ENCODE measurements around the gene ADPRH. TPM values are rescaled to one million over a fixed set of nuclear protein-coding genes. Genes with fewer than 3 reads are reported as not detected.

Gene ADPRH
- total and polyA plus RNA-seq, 2 of the 4 experiments (the other 2 are of a cell fraction): under 0.01 to 0.12 TPM

DNA sequence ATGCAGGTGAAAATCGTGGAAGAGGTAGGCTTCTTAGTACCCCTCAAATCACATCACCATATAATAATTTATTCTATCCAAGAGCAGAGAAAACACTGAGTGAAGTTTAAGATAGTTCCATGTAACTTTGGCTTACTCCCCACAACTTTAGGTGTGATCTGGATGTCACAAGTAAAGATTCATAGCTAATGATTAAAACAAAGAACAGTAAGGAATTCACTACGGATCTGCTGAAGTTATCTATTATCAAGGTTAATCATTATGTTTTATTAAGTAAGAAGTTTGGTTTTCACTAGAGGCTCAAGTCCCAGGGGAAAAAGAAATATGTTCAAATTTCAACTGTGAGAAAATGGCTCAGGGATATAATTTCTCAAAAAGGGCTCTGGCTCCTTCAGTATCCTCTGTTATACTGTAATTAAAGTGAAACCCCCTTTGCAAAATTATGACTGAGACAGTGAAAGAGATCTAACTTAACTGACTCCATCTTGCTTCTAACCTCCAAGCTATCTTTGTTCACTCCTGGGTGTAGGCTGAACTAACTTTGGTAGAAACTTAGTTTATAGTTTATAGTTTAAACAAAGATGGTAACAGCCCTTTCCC is 37.0 kb upstream of the ADPRH start:
- Histone ChIP-seq H2BK120ac (ENCODE audit: low read depth, low read length) (no peak overlapping the region), H2BK20ac (ENCODE audit: low read depth, low read length) (no peak overlapping the region), H2AFZ (replicated peaks; ENCODE audit: low read length, poor library complexity) (no peak overlapping the region), H3K27ac (ENCODE audit: insufficient read depth, low read length) (no peak overlapping the region), H2BK5ac (ENCODE audit: low read depth, low read length, poor library complexity, severe bottlenecking) (no peak overlapping the region), H3K4me1 (ENCODE audit: control insufficient read depth, insufficient read depth, low read length) (no peaks in the 10 kb centered on the region), H3K4me2 (ENCODE audit: low read depth, low read length) (no peak overlapping the region), H4K8ac (ENCODE audit: low read depth in 2 of 2, low read length in 2 of 2) (no peak overlapping the region), H3K56ac (ENCODE audit: extremely low read depth, insufficient read depth, low read length) (no peak overlapping the region), H3K14ac (replicated peaks; ENCODE audit: low read depth, low read length) (no peak overlapping the region), H3K4me3 (ENCODE audit: insufficient read depth, low read depth, low read length) (no peak overlapping the region), H2AK5ac (ENCODE audit: low read depth, low read length) (no peak overlapping the region), H4K20me1 (ENCODE audit: insufficient read depth, low read length) (no peaks in the 10 kb centered on the region), H2BK15ac (ENCODE audit: low read depth, low read length) (no peak overlapping the region), H4K91ac (ENCODE audit: insufficient read depth, low read depth, low read length) (no peak overlapping the region), H2AK9ac (replicated peaks; ENCODE audit: low read depth, low read length, poor library complexity) (no peak overlapping the region), H3K9me1 (ENCODE audit: insufficient read depth, low read length) (no peaks in the 10 kb centered on the region), H3K27me3 (ENCODE audit: control insufficient read depth, insufficient read depth, low read length) (no peaks in the 10 kb centered on the region; the same call in 1 of the 2 replicates), H3K36me3 (ENCODE audit: control insufficient read depth, insufficient read depth, low read length) (no peaks in the 10 kb centered on the region), H3K4ac (ENCODE audit: low read depth, low read length) (no peak overlapping the region), H3K23ac (ENCODE audit: low read depth, low read length) (no peak overlapping the region), H3K18ac (ENCODE audit: low read depth, low read length) (no peak overlapping the region), H3K79me1 (ENCODE audit: low read depth in 1 of 2, low read length in 2 of 2) (no peaks in the 10 kb centered on the region), H4K5ac (ENCODE audit: low read depth, low read length) (no peak overlapping the region), H3K9ac (ENCODE audit: low read depth, low read length) (no peak overlapping the region), H3K9me3 (ENCODE audit: control insufficient read depth, insufficient read depth, low read length) (no peaks in the 10 kb centered on the region)
- intact Hi-C loops (cut with micrococcal nuclease) (no loop called here), in situ Hi-C loops (cut with MboI; ENCODE audit: low sequenced_read_pairs) (no loop called here), dilution Hi-C loops (cut with HindIII; ENCODE audit: low sequenced_read_pairs, unreplicated experiment) (no loop called here)
- WGBS, 2 experiments (ENCODE audit: extremely low coverage in 2 of 2, insufficient read length in 1 of 2): no CpG with 5 or more reads among the region's 2 CpGs
- ChIA-PET POLR2A (ENCODE audit: unreplicated experiment) (no interaction called here), CTCF (no interaction called here)
- no TSS peak for BruUV-seq (replicated peaks)
- TF ChIP-seq RFX5 (IDR thresholded peaks at IDR 0.05; ENCODE audit: low read depth, low read length) (no peak), NFE2L2 (IDR thresholded peaks at IDR 0.05; ENCODE audit: low read depth, low read length) (no peak), MAZ (IDR thresholded peaks at IDR 0.05; ENCODE audit: borderline replicate concordance, low read depth, low read length) (no peak), CEBPB (IDR thresholded peaks at IDR 0.05; ENCODE audit: low read depth, low read length) (no peak), MAFK (IDR thresholded peaks at IDR 0.05; ENCODE audit: low read depth, low read length) (no peak), RCOR1 (IDR thresholded peaks at IDR 0.05; ENCODE audit: insufficient replicate concordance, low read length) (no peak), MXI1 (IDR thresholded peaks at IDR 0.05; ENCODE audit: borderline replicate concordance, low read depth, low read length) (no peak)
- TF ChIP-seq, protein P1, sequence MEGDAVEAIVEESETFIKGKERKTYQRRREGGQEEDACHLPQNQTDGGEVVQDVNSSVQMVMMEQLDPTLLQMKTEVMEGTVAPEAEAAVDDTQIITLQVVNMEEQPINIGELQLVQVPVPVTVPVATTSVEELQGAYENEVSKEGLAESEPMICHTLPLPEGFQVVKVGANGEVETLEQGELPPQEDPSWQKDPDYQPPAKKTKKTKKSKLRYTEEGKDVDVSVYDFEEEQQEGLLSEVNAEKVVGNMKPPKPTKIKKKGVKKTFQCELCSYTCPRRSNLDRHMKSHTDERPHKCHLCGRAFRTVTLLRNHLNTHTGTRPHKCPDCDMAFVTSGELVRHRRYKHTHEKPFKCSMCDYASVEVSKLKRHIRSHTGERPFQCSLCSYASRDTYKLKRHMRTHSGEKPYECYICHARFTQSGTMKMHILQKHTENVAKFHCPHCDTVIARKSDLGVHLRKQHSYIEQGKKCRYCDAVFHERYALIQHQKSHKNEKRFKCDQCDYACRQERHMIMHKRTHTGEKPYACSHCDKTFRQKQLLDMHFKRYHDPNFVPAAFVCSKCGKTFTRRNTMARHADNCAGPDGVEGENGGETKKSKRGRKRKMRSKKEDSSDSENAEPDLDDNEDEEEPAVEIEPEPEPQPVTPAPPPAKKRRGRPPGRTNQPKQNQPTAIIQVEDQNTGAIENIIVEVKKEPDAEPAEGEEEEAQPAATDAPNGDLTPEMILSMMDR (conservative IDR thresholded peaks at IDR 0.05; ENCODE audit: low read depth, low read length): no peak
- no peak for DNase-seq
- no peak for ATAC-seq (ENCODE audit: low read depth)
